Endothelial cell of umbilical vein (primary cell): ENCODE results near the gene TWIST2. TPM values are rescaled to one million over a fixed set of nuclear protein-coding genes. Genes with fewer than 3 reads are reported as not detected.

Source experiments
- BruUV-seq: library from RNA; stranded (reverse); fragments of 400-500 nt; replicated peaks from 2 replicates; lab custom pipeline; 2021; lab: Mats Ljungman, UMichigan
- CTCF ChIA-PET: fragments of 300-600, 350-600 bp; sonication (Branson Sonifier 250); formaldehyde crosslinking; loops from one replicate; lab custom pipeline; 2021; ENCODE audit warnings: antibody characterized with exemption, inconsistent platforms; lab: Charles Lee
- POLR2A ChIA-PET: fragments of 300-600, 350-600 bp; sonication (Branson Sonifier 250); formaldehyde crosslinking; loops from one replicate; lab custom pipeline; 2021; ENCODE audit warnings: antibody characterized with exemption, inconsistent platforms; lab: Charles Lee
- DNase-seq: peaks from one replicate; pipeline ENCODE4 v3.0.0-alpha.2; 2011; ENCODE audit warnings: low read depth, low spot score
- FAIRE-seq: peaks from 2 replicates; lab custom pipeline; 2011; peaks lifted over from hg19 to GRCh38; lab: Jason Lieb, UNC
- H2AFZ ChIP-seq: 2 replicates; pipeline ENCODE4 v1.6.0; 2012; ENCODE audit warnings: low read depth, low read length, control low read depth, inconsistent platforms
- H3K27ac ChIP-seq: 2 replicates; pipeline ENCODE4 v1.5.1; 2011; ENCODE audit warnings: low read depth, mild to moderate bottlenecking, control low read depth, low read length, moderate library complexity; ENCODE audit not compliant: insufficient read depth
- H3K27me3 ChIP-seq, 2 experiments: 2 replicates each; pipeline versions ENCODE4 v1.6.0 to v1.6.1; 2011; ENCODE audit warnings: low read length in 2 of 2, mixed read lengths in 1 of 2; ENCODE audit not compliant: control insufficient read depth in 2 of 2, insufficient read depth in 2 of 2
- H3K36me3 ChIP-seq, 2 experiments: 2 replicates in 1 of 2; 3 replicates in 1 of 2; pipeline ENCODE4 v1.5.1; 2011; ENCODE audit warnings: low read length in 2 of 2, mild to moderate bottlenecking in 1 of 2, moderate library complexity in 1 of 2; ENCODE audit not compliant: control insufficient read depth in 2 of 2, insufficient read depth in 2 of 2; ENCODE audit errors: extremely low read depth in 1 of 2
- H3K4me1 ChIP-seq: 3 replicates; pipeline ENCODE4 v1.5.1; 2011; ENCODE audit warnings: mild to moderate bottlenecking, low read length; ENCODE audit not compliant: control insufficient read depth, insufficient read depth; ENCODE audit errors: extremely low read depth
- H3K4me2 ChIP-seq: 2 replicates; pipeline ENCODE4 v1.6.1; 2011; ENCODE audit warnings: low read length, control low read depth, mixed read lengths; ENCODE audit not compliant: insufficient read depth
- H3K4me3 ChIP-seq, 3 experiments: fragments of 200-600 bp in 1 of 3; sonication (generic), shearing (Covaris generic) in 1 of 3; replicated peaks in 1 of 3; 2 replicates each; pipeline ENCODE4 v1.5.1; 2011 to 2016; ENCODE audit warnings: control low read depth in 3 of 3, low read length in 3 of 3, mild to moderate bottlenecking in 2 of 3, inconsistent platforms in 1 of 3, low read depth in 1 of 3, moderate library complexity in 1 of 3; ENCODE audit not compliant: insufficient read depth in 1 of 3
- H3K79me2 ChIP-seq: 2 replicates; pipeline ENCODE4 v1.6.0; 2012; ENCODE audit warnings: low read length, inconsistent platforms; ENCODE audit not compliant: control insufficient read depth, insufficient read depth
- H3K9ac ChIP-seq: replicated peaks from 2 replicates; pipeline ENCODE3; 2011; ENCODE audit warnings: low read length, control low read depth; ENCODE audit not compliant: insufficient read depth; ENCODE audit errors: extremely low read depth
- H3K9me1 ChIP-seq: replicated peaks from 3 replicates; pipeline ENCODE4 v1.6.0; 2011; ENCODE audit warnings: mild to moderate bottlenecking, low read length; ENCODE audit not compliant: control insufficient read depth, insufficient read depth; ENCODE audit errors: extremely low read depth
- H3K9me3 ChIP-seq: replicated peaks from 2 replicates; pipeline ENCODE4 v1.5.1; 2012; ENCODE audit warnings: low read length, inconsistent platforms; ENCODE audit not compliant: control insufficient read depth, insufficient read depth
- H4K20me1 ChIP-seq: replicated peaks from 2 replicates; pipeline ENCODE3; 2011; ENCODE audit warnings: mild to moderate bottlenecking, low read length; ENCODE audit not compliant: control insufficient read depth, insufficient read depth; ENCODE audit errors: extremely low read depth
- EZH2 ChIP-seq: IDR thresholded peaks from 2 replicates; pipeline ENCODE4 v1.6.1; 2012; ENCODE audit warnings: borderline replicate concordance, low read depth, mild to moderate bottlenecking, moderate library complexity, low read length, inconsistent platforms; ENCODE audit not compliant: severe bottlenecking
- FOS ChIP-seq: IDR thresholded peaks from 2 replicates; pipeline ENCODE4 v1.6.1; 2011; ENCODE audit warnings: mild to moderate bottlenecking, low read length, moderate library complexity, borderline replicate concordance; ENCODE audit not compliant: insufficient read depth
- GATA2 ChIP-seq: IDR thresholded peaks from 2 replicates; pipeline ENCODE4 v1.7.0; 2011; ENCODE audit warnings: low read depth, mild to moderate bottlenecking, moderate library complexity, mixed read lengths, low read length; ENCODE audit not compliant: insufficient read length, insufficient read depth
- JUN ChIP-seq: IDR thresholded peaks from 2 replicates; pipeline ENCODE4 v1.6.1; 2011; ENCODE audit warnings: borderline replicate concordance, low read depth; ENCODE audit not compliant: insufficient read length, insufficient read depth
- MYC ChIP-seq: IDR thresholded peaks from one replicate; pipeline ENCODE4 v1.6.1; 2011; ENCODE audit warnings: mild to moderate bottlenecking, low read depth, low read length
- POLR2A ChIP-seq: IDR thresholded peaks from 2 replicates; pipeline ENCODE4 v1.6.1; 2012; ENCODE audit warnings: low read depth, mild to moderate bottlenecking, control low read depth, low read length
- POLR2AphosphoS5 ChIP-seq: IDR thresholded peaks from 2 replicates; pipeline ENCODE4 v1.6.1; 2012; ENCODE audit warnings: low read depth, mild to moderate bottlenecking, control low read depth, low read length, moderate library complexity; ENCODE audit not compliant: insufficient read depth
- dilution Hi-C: fragments of 300-500 bp; cut with MboI; formaldehyde crosslinking; loops from one replicate; pipeline ENCODE4 v1.15.0; 2019; ENCODE audit warnings: low sequenced_read_pairs; ENCODE audit not compliant: extremely low pct_ligation_motif_present
- intact Hi-C: fragments of 100-400 bp; cut with micrococcal nuclease; formaldehyde crosslinking; loops from one replicate; pipeline ENCODE4 v1.10.0; 2022
- polyA plus RNA-seq, 4 experiments: library from polyadenylated mRNA; depleted of rRNA in 3 of 4; stranded (reverse) in 3 of 4; unstranded in 1 of 4; fragments of >200 nt; gene quantifications; 2 replicates each; pipeline versions ENCODE4 v1.2.1 to v1.2.3, GENCODE V29; 2011 to 2012; ENCODE audit warnings: missing spikeins in 1 of 4
- total RNA-seq: library from RNA; stranded (reverse); gene quantifications from 2 replicates; pipeline ENCODE4 v1.2.3, GENCODE V29; 2021
- TF ChIP-seq, protein P1 (sequence below), 2 donors: IDR thresholded peaks; 1 replicate in 1 of 2; 2 replicates in 1 of 2; pipeline ENCODE4 v1.5.1; 2011; ENCODE audit warnings: low read length in 2 of 2, mild to moderate bottlenecking in 2 of 2, moderate library complexity in 2 of 2, control low read depth in 1 of 2, inconsistent platforms in 1 of 2, low read depth in 1 of 2; ENCODE audit not compliant: insufficient read depth in 1 of 2; ENCODE audit errors: extremely low read depth in 1 of 2
- TF ChIP-seq, protein P2 (sequence below): IDR thresholded peaks from 2 replicates; pipeline ENCODE4 v1.6.1; 2011; ENCODE audit not compliant: insufficient read depth, insufficient read length

TWIST2 gene
- total and polyA plus RNA-seq, 2 donors (not counting 3 experiments of a cell fraction or from before 2014, with no cell fraction given) = 2.3 to 3.4 TPM

- H3K9me3 ChIP-seq = no peaks in the 10 kb centered on the region
- no peak overlapping the region for H3K4me3 ChIP-seq
- dilution Hi-C loops = no loop called here
- intact Hi-C loops = no loop called here
- TF ChIP-seq, protein P1, sequence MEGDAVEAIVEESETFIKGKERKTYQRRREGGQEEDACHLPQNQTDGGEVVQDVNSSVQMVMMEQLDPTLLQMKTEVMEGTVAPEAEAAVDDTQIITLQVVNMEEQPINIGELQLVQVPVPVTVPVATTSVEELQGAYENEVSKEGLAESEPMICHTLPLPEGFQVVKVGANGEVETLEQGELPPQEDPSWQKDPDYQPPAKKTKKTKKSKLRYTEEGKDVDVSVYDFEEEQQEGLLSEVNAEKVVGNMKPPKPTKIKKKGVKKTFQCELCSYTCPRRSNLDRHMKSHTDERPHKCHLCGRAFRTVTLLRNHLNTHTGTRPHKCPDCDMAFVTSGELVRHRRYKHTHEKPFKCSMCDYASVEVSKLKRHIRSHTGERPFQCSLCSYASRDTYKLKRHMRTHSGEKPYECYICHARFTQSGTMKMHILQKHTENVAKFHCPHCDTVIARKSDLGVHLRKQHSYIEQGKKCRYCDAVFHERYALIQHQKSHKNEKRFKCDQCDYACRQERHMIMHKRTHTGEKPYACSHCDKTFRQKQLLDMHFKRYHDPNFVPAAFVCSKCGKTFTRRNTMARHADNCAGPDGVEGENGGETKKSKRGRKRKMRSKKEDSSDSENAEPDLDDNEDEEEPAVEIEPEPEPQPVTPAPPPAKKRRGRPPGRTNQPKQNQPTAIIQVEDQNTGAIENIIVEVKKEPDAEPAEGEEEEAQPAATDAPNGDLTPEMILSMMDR (IDR thresholded peaks at IDR 0.05; ENCODE audit: extremely low read depth in 1 of 2, insufficient read depth in 1 of 2, low read depth in 1 of 2, low read length in 2 of 2) = no peak
- TF ChIP-seq, protein P2, sequence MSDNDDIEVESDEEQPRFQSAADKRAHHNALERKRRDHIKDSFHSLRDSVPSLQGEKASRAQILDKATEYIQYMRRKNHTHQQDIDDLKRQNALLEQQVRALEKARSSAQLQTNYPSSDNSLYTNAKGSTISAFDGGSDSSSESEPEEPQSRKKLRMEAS = no peak
- TF ChIP-seq POLR2A (no peak), JUN (no peak), POLR2AphosphoS5 (no peak), MYC (no peak), EZH2 (no peak), FOS (no peak), GATA2 (no peak)
- no peak overlapping the region for H3K9ac ChIP-seq
- CTCF ChIA-PET = no interaction called here
- H3K79me2 ChIP-seq = no peaks in the 10 kb centered on the region
- H3K4me1 ChIP-seq = no peaks in the 10 kb centered on the region
- POLR2A ChIA-PET = no interaction called here
- no peaks in the 10 kb centered on the region for H3K36me3 ChIP-seq
- no peaks in the 10 kb centered on the region for H3K9me1 ChIP-seq
- DNase-seq = no peak
- no TSS peak for BruUV-seq
- no peaks in the 10 kb centered on the region for H4K20me1 ChIP-seq
- no peak for FAIRE-seq
- H3K4me2 ChIP-seq = no peak overlapping the region
- H3K27me3 ChIP-seq = no peaks in the 10 kb centered on the region
- no peak overlapping the region for H2AFZ ChIP-seq
- H3K27ac ChIP-seq = no peak overlapping the region
These were observed 64.5 kb downstream of the TWIST2 start for GRCh38 chr2:238912228-238912915.
